HCT116 (cell line): Measurements from ENCODE around the gene PKNOX2. TPM values are rescaled to one million over a fixed set of nuclear protein-coding genes. Genes with fewer than 3 reads are reported as not detected.

Experiments used
- ATAC-seq: fragments of 200-7000 bp; cut with Tn5 transposase; 2 replicates; pipeline ENCODE4 v1.9.1; 2020; ENCODE audit warnings: mild to moderate bottlenecking, moderate library complexity
- BruUV-seq: library from RNA; stranded (reverse); fragments of 400-500 nt; replicated peaks from 2 replicates; lab custom pipeline; 2021; lab: Mats Ljungman, UMichigan
- CTCF ChIA-PET: fragments of 300-600 bp; sonication (Branson Sonifier 250); formaldehyde crosslinking; loops from one replicate; lab custom pipeline; 2021; ENCODE audit warnings: antibody characterized with exemption; lab: Charles Lee
- POLR2A ChIA-PET: fragments of 300-600, 350-600 bp; sonication (Branson Sonifier 250); formaldehyde crosslinking; loops from one replicate; lab custom pipeline; 2021; ENCODE audit warnings: antibody characterized with exemption; lab: Charles Lee
- RAD21 ChIA-PET, 2 experiments: fragments of 300-600 bp; sonication (Branson Sonifier 250); formaldehyde crosslinking; loops; one replicate each; lab custom pipeline; 2023; ENCODE audit warnings: low total read pairs in 2 of 2; ENCODE audit not compliant: uncharacterized antibody in 2 of 2, unreplicated experiment in 2 of 2, low non-redundant PET in 1 of 2; lab: Charles Lee
- DNase-seq: peaks from one replicate; pipeline ENCODE4 v3.0.0-alpha.2; 2010; ENCODE audit warnings: low read depth, low spot score
- H2AFZ ChIP-seq: fragments of 200-600 bp; shearing (Covaris generic), sonication (generic); 2 replicates; pipeline ENCODE4 v1.6.1; 2017; ENCODE audit warnings: low read depth, mixed run types, mixed read lengths, antibody characterized with exemption, low read length; ENCODE audit not compliant: poor library complexity, severe bottlenecking
- H3K27ac ChIP-seq: 2 replicates; pipeline ENCODE4 v1.5.1; 2012; ENCODE audit warnings: low read depth, low read length
- H3K27me3 ChIP-seq: fragments of 200-600 bp; sonication (generic); 2 replicates; pipeline ENCODE4 v1.6.1; 2016; ENCODE audit warnings: mixed run types, low read length, mixed read lengths; ENCODE audit not compliant: insufficient read depth
- H3K36me3 ChIP-seq, 2 experiments: fragments of 200-500 bp in 1 of 2; fragments of 200-600 bp in 1 of 2; sonication (Bioruptor generic) in 1 of 2; sonication (generic) in 1 of 2; 2 replicates each; pipeline versions ENCODE4 v1.5.1 to v1.6.1; 2014 to 2016; ENCODE audit warnings: low read length in 2 of 2, inconsistent platforms in 1 of 2, mixed read lengths in 1 of 2, mixed run types in 1 of 2; ENCODE audit not compliant: insufficient read depth in 2 of 2, control insufficient read depth in 1 of 2
- H3K4me1 ChIP-seq, 2 experiments: fragments of 200-600 bp in 1 of 2; sonication (generic) in 1 of 2; 2 replicates each; pipeline versions ENCODE4 v1.5.1 to v1.6.1; 2012 to 2017; ENCODE audit warnings: low read length in 2 of 2, inconsistent platforms in 1 of 2, mild to moderate bottlenecking in 1 of 2, mixed read lengths in 1 of 2, mixed run types in 1 of 2, moderate library complexity in 1 of 2; ENCODE audit not compliant: insufficient read depth in 2 of 2, control insufficient read depth in 1 of 2
- H3K4me2 ChIP-seq: fragments of 200-600 bp; sonication (generic); 2 replicates; pipeline ENCODE4 v1.6.1; 2017; ENCODE audit warnings: mixed run types, low read length, mixed read lengths
- H3K4me3 ChIP-seq, 2 experiments: fragments of 200-600 bp in 1 of 2; sonication (generic) in 1 of 2; replicated peaks in 1 of 2; 2 replicates each; pipeline ENCODE4 v1.5.1; 2011 to 2016; ENCODE audit warnings: low read length in 2 of 2, control low read depth in 1 of 2, low read depth in 1 of 2, mild to moderate bottlenecking in 1 of 2, mixed read lengths in 1 of 2, mixed run types in 1 of 2
- H3K79me2 ChIP-seq: fragments of 200-600 bp; sonication (generic); 2 replicates; pipeline ENCODE4 v1.6.1; 2017; ENCODE audit warnings: mild to moderate bottlenecking, mixed run types, low read length, moderate library complexity, mixed read lengths; ENCODE audit not compliant: insufficient read depth
- H3K9ac ChIP-seq: fragments of 200-600 bp; sonication (generic); 2 replicates; pipeline ENCODE4 v1.6.1; 2016; ENCODE audit warnings: low read length, mixed read lengths
- H3K9me2 ChIP-seq: fragments of 200-600 bp; sonication (generic), shearing (Covaris generic); 2 replicates; pipeline ENCODE4 v1.6.1; 2017; ENCODE audit warnings: mixed run types, mild to moderate bottlenecking, moderate library complexity; ENCODE audit not compliant: insufficient read depth
- H3K9me3 ChIP-seq, 2 experiments: fragments of 200-500 bp in 1 of 2; fragments of 200-600 bp in 1 of 2; sonication (Bioruptor generic) in 1 of 2; sonication (generic) in 1 of 2; 2 replicates each; pipeline ENCODE4 v1.6.1; 2014 to 2017; ENCODE audit warnings: low read length in 2 of 2, mixed read lengths in 2 of 2, inconsistent platforms in 1 of 2, low read depth in 1 of 2, mild to moderate bottlenecking in 1 of 2, mixed run types in 1 of 2, moderate library complexity in 1 of 2; ENCODE audit not compliant: control insufficient read depth in 1 of 2, insufficient read depth in 1 of 2
- H4K20me1 ChIP-seq: fragments of 200-600 bp; sonication (generic), shearing (Covaris generic); 2 replicates; pipeline ENCODE4 v1.6.1; 2017; ENCODE audit warnings: mixed run types, mild to moderate bottlenecking, moderate library complexity; ENCODE audit not compliant: insufficient read depth
- ATF3 ChIP-seq: IDR thresholded peaks from 2 replicates; pipeline ENCODE4 v1.6.1; 2012
- CBX3 ChIP-seq: IDR thresholded peaks from 2 replicates; pipeline ENCODE4 v1.6.1; 2012; ENCODE audit warnings: low read depth
- CEBPB ChIP-seq: IDR thresholded peaks from 2 replicates; pipeline ENCODE4 v1.6.1; 2012; ENCODE audit warnings: low read depth
- EGR1 ChIP-seq: IDR thresholded peaks from 2 replicates; pipeline ENCODE4 v1.6.1; 2012; ENCODE audit warnings: low read depth
- ELF1 ChIP-seq: IDR thresholded peaks from 2 replicates; pipeline ENCODE4 v1.6.1; 2012; ENCODE audit warnings: low read depth, borderline replicate concordance
- EZH2 ChIP-seq: fragments of 200-600 bp; sonication (generic); IDR thresholded peaks from 2 replicates; pipeline ENCODE4 v1.6.1; 2017; ENCODE audit warnings: antibody characterized with exemption, mixed run types
- FOSL1 ChIP-seq: IDR thresholded peaks from 2 replicates; pipeline ENCODE4 v1.6.1; 2012; ENCODE audit warnings: low read depth
- JUND ChIP-seq: IDR thresholded peaks from 2 replicates; pipeline ENCODE4 v1.6.1; 2012
- MAX ChIP-seq: IDR thresholded peaks from 2 replicates; pipeline ENCODE4 v1.6.1; 2012
- POLR2A ChIP-seq: IDR thresholded peaks from 2 replicates; pipeline ENCODE4 v1.7.0; 2011; ENCODE audit warnings: borderline replicate concordance; ENCODE audit not compliant: insufficient read depth, insufficient read length; ENCODE audit errors: extremely low read depth
- POLR2AphosphoS5 ChIP-seq: IDR thresholded peaks from 2 replicates; pipeline ENCODE4 v1.6.1; 2011; ENCODE audit warnings: mild to moderate bottlenecking, low read depth, low read length, moderate library complexity
- intact Hi-C: fragments of 100-400 bp; cut with micrococcal nuclease; formaldehyde crosslinking; loops from 2 replicates; pipeline ENCODE4 v1.10.0; 2022
- total RNA-seq: library from RNA; stranded (reverse); gene quantifications from one replicate; pipeline ENCODE4 v1.2.1, GENCODE V29; 2021; ENCODE audit not compliant: unreplicated experiment
- TF ChIP-seq, protein P1 (sequence below): IDR thresholded peaks from 2 replicates; pipeline ENCODE4 v1.6.1; 2012; ENCODE audit warnings: low read depth
- TF ChIP-seq, protein P2 (sequence below), 3 experiments: fragments of 200-600 bp in 1 of 3; sonication (generic) in 1 of 3; IDR thresholded peaks in 2 of 3; conservative IDR thresholded peaks in 1 of 3; 2 replicates each; pipeline ENCODE4 v1.5.1; 2012 to 2017; ENCODE audit warnings: low read depth in 2 of 3, low read length in 2 of 3, antibody characterized with exemption in 1 of 3, borderline replicate concordance in 1 of 3, control low read depth in 1 of 3, mild to moderate bottlenecking in 1 of 3, mixed read lengths in 1 of 3, mixed run types in 1 of 3, moderate library complexity in 1 of 3; ENCODE audit not compliant: insufficient read depth in 1 of 3

The PKNOX2 gene
- total RNA-seq, 1 experiment from 2014 or later: 0.20 TPM

- Histone ChIP-seq H3K4me2 (no peak overlapping the region), H3K9me2 (no peaks in the 10 kb centered on the region), H3K36me3 (no peaks in the 10 kb centered on the region), H2AFZ (no peak overlapping the region), H3K4me3 (no peak overlapping the region), H3K79me2 (no peaks in the 10 kb centered on the region), H3K27me3 (peaks cover 16% of the 10 kb centered on the region; the same call in 1 of the 2 replicates), H4K20me1 (no peaks in the 10 kb centered on the region), H3K9ac (no peak overlapping the region), H3K27ac (no peak overlapping the region), H3K9me3 (no peaks in the 10 kb centered on the region), H3K4me1 (peaks cover 0 to 4% of the 10 kb centered on the region in 2 experiments; a peak in 2 of 4 replicates)
- ChIA-PET RAD21 (no interaction called here), CTCF (no interaction called here), POLR2A (no interaction called here)
- TF ChIP-seq EGR1: no peak
- no peak for TF ChIP-seq POLR2AphosphoS5
- TF ChIP-seq ATF3: no peak
- no peak for TF ChIP-seq FOSL1
- no peak for TF ChIP-seq ELF1
- TF ChIP-seq, protein P1, sequence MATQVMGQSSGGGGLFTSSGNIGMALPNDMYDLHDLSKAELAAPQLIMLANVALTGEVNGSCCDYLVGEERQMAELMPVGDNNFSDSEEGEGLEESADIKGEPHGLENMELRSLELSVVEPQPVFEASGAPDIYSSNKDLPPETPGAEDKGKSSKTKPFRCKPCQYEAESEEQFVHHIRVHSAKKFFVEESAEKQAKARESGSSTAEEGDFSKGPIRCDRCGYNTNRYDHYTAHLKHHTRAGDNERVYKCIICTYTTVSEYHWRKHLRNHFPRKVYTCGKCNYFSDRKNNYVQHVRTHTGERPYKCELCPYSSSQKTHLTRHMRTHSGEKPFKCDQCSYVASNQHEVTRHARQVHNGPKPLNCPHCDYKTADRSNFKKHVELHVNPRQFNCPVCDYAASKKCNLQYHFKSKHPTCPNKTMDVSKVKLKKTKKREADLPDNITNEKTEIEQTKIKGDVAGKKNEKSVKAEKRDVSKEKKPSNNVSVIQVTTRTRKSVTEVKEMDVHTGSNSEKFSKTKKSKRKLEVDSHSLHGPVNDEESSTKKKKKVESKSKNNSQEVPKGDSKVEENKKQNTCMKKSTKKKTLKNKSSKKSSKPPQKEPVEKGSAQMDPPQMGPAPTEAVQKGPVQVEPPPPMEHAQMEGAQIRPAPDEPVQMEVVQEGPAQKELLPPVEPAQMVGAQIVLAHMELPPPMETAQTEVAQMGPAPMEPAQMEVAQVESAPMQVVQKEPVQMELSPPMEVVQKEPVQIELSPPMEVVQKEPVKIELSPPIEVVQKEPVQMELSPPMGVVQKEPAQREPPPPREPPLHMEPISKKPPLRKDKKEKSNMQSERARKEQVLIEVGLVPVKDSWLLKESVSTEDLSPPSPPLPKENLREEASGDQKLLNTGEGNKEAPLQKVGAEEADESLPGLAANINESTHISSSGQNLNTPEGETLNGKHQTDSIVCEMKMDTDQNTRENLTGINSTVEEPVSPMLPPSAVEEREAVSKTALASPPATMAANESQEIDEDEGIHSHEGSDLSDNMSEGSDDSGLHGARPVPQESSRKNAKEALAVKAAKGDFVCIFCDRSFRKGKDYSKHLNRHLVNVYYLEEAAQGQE: no peak
- no peak for TF ChIP-seq EZH2
- TF ChIP-seq JUND: no peak
- no peak for TF ChIP-seq CEBPB
- no peak for TF ChIP-seq POLR2A
- TF ChIP-seq CBX3: no peak
- TF ChIP-seq, protein P2, sequence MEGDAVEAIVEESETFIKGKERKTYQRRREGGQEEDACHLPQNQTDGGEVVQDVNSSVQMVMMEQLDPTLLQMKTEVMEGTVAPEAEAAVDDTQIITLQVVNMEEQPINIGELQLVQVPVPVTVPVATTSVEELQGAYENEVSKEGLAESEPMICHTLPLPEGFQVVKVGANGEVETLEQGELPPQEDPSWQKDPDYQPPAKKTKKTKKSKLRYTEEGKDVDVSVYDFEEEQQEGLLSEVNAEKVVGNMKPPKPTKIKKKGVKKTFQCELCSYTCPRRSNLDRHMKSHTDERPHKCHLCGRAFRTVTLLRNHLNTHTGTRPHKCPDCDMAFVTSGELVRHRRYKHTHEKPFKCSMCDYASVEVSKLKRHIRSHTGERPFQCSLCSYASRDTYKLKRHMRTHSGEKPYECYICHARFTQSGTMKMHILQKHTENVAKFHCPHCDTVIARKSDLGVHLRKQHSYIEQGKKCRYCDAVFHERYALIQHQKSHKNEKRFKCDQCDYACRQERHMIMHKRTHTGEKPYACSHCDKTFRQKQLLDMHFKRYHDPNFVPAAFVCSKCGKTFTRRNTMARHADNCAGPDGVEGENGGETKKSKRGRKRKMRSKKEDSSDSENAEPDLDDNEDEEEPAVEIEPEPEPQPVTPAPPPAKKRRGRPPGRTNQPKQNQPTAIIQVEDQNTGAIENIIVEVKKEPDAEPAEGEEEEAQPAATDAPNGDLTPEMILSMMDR (IDR thresholded peaks at IDR 0.05 in 2 of 3, conservative IDR thresholded peaks at IDR 0.05 in 1 of 3; ENCODE audit: borderline replicate concordance in 1 of 3, insufficient read depth in 1 of 3, low read depth in 2 of 3, low read length in 2 of 3): no peak
- no peak for TF ChIP-seq MAX
- no peak for DNase-seq
- no peak for ATAC-seq
- intact Hi-C loops: loop anchor here (10.0 kb wide), 1 partner anchor 262 kb away; no protein-coding TSS in a partner anchor
- no TSS peak for BruUV-seq
These were observed 62.6 kb downstream of the PKNOX2 start for GRCh38 chr11:125227151-125227550.
